PC-3 (cell line): ENCODE measurements around the gene CLASP1.

Experiments
- EZH2 ChIP-seq: fragments of 300-600 bp; sonication (generic); IDR thresholded peaks from one replicate; pipeline ENCODE4 v1.6.1; 2017; ENCODE audit warnings: antibody characterized with exemption, mild to moderate bottlenecking, low read length; ENCODE audit not compliant: unreplicated experiment
- EZH2phosphoT487 ChIP-seq: fragments of 300-600 bp; sonication (generic); IDR thresholded peaks from 2 replicates; pipeline ENCODE4 v1.6.1; 2018; ENCODE audit warnings: mild to moderate bottlenecking, antibody characterized with exemption, low read length, borderline replicate concordance
- TF ChIP-seq, protein P1 (sequence below): fragments of 300-600 bp; sonication (generic); conservative IDR thresholded peaks from 2 replicates; pipeline ENCODE4 v1.5.1; 2017; ENCODE audit warnings: antibody characterized with exemption, low read depth, mild to moderate bottlenecking, low read length

DNA sequence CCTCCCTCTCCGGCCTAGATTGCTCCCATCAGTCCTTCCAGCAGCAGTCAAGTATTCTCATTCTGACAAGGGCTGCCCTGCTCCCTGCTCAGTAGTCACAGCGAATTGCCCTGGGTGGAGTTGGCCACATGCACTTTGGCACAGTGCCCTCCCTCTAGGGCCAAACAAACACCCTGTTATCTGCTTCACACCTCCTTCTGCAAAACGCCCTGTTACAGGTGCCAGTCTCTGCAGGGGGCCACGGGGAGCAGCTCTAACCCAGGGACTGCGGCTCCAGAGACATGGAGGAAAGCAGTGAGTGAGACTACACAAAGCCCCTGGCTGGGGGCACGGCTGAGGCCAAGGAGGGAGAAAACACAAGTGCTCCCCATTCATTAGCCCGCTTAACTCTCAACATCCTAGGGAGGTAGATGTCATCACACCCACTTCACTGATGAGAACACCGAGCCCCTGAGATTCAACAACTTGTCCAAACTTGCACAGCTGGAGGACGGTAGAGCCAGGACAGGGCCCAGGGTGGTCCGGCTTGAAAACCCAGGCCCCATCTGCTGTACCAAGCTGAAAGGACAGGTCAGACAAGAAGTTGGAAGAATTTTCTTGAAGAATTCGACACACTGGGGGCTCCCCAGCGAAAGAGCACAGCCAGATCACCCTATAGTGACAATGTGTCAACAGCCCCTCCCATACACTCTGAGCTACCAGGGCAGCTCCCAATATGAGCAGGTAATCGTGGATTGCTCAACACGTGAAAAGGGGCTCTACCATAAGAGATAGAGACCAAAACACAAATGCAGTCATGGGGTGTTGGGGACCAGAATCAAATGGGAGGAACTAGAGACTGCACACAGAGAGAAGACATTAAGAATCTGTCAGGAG is 355.6 kb downstream of the CLASP1 start:
- TF ChIP-seq, protein P1, sequence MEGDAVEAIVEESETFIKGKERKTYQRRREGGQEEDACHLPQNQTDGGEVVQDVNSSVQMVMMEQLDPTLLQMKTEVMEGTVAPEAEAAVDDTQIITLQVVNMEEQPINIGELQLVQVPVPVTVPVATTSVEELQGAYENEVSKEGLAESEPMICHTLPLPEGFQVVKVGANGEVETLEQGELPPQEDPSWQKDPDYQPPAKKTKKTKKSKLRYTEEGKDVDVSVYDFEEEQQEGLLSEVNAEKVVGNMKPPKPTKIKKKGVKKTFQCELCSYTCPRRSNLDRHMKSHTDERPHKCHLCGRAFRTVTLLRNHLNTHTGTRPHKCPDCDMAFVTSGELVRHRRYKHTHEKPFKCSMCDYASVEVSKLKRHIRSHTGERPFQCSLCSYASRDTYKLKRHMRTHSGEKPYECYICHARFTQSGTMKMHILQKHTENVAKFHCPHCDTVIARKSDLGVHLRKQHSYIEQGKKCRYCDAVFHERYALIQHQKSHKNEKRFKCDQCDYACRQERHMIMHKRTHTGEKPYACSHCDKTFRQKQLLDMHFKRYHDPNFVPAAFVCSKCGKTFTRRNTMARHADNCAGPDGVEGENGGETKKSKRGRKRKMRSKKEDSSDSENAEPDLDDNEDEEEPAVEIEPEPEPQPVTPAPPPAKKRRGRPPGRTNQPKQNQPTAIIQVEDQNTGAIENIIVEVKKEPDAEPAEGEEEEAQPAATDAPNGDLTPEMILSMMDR = no peak
- TF ChIP-seq EZH2 = no peak
- TF ChIP-seq EZH2phosphoT487 = no peak
